Keratinocyte (primary cell): Measurements from ENCODE around the gene RPS8. TPM values are rescaled to one million over a fixed set of nuclear protein-coding genes. Genes with fewer than 3 reads are reported as not detected.

ENCODE experiments used
- DNase-seq: peaks from one replicate; pipeline ENCODE4 v3.0.0-alpha.2; 2011; ENCODE audit warnings: low read depth, missing footprints, low spot score
- FAIRE-seq: peaks from 2 replicates; lab custom pipeline; 2011; peaks lifted over from hg19 to GRCh38; lab: Jason Lieb, UNC
- H2AFZ ChIP-seq: 2 replicates; pipeline ENCODE4 v1.6.0; 2012; ENCODE audit warnings: low read length, control low read depth, inconsistent platforms; ENCODE audit not compliant: control insufficient read depth
- H3K27ac ChIP-seq: 2 replicates; pipeline ENCODE4 v1.5.1; 2011; ENCODE audit warnings: low read length; ENCODE audit not compliant: control insufficient read depth, insufficient read depth
- H3K27me3 ChIP-seq: 3 replicates; pipeline ENCODE4 v1.6.0; 2011; ENCODE audit warnings: low read length; ENCODE audit not compliant: control insufficient read depth, insufficient read depth; ENCODE audit errors: extremely low read depth
- H3K36me3 ChIP-seq, 2 experiments: 2 replicates in 1 of 2; 3 replicates in 1 of 2; pipeline ENCODE4 v1.5.1; 2011; ENCODE audit warnings: low read length in 2 of 2, mild to moderate bottlenecking in 1 of 2; ENCODE audit not compliant: control insufficient read depth in 2 of 2, insufficient read depth in 2 of 2; ENCODE audit errors: extremely low read depth in 1 of 2
- H3K4me1 ChIP-seq: 3 replicates; pipeline ENCODE4 v1.5.1; 2011; ENCODE audit warnings: low read length; ENCODE audit not compliant: control insufficient read depth, insufficient read depth; ENCODE audit errors: extremely low read depth
- H3K4me2 ChIP-seq: 3 replicates; pipeline ENCODE4 v1.6.0; 2011; ENCODE audit warnings: low read depth, low read length; ENCODE audit not compliant: control insufficient read depth, insufficient read depth; ENCODE audit errors: extremely low read depth
- H3K4me3 ChIP-seq, 3 experiments: fragments of 200-600 bp in 1 of 3; sonication (generic) in 1 of 3; 2 replicates in 2 of 3; 3 replicates in 1 of 3; pipeline ENCODE4 v1.5.1; 2011 to 2016; ENCODE audit warnings: low read length in 3 of 3, mild to moderate bottlenecking in 3 of 3, control low read depth in 2 of 3, inconsistent platforms in 1 of 3, low read depth in 1 of 3, mixed read lengths in 1 of 3, mixed run types in 1 of 3, moderate library complexity in 1 of 3; ENCODE audit not compliant: control insufficient read depth in 2 of 3, insufficient read depth in 2 of 3; ENCODE audit errors: extremely low read depth in 1 of 3
- H3K79me2 ChIP-seq: 2 replicates; pipeline ENCODE4 v1.6.0; 2012; ENCODE audit warnings: low read length; ENCODE audit not compliant: control insufficient read depth, insufficient read depth
- H3K9ac ChIP-seq: 3 replicates; pipeline ENCODE4 v1.6.0; 2011; ENCODE audit warnings: low read length; ENCODE audit not compliant: control insufficient read depth, insufficient read depth; ENCODE audit errors: extremely low read depth
- H3K9me1 ChIP-seq: 3 replicates; pipeline ENCODE4 v1.6.0; 2011; ENCODE audit warnings: low read length; ENCODE audit not compliant: control insufficient read depth, insufficient read depth; ENCODE audit errors: extremely low read depth
- H3K9me3 ChIP-seq: 2 replicates; pipeline ENCODE4 v1.5.1; 2012; ENCODE audit warnings: low read depth, low read length; ENCODE audit not compliant: control insufficient read depth
- H4K20me1 ChIP-seq: 3 replicates; pipeline ENCODE4 v1.6.0; 2011; ENCODE audit warnings: low read length; ENCODE audit not compliant: control insufficient read depth, insufficient read depth; ENCODE audit errors: extremely low read depth
- EZH2 ChIP-seq: IDR thresholded peaks from one replicate; pipeline ENCODE4 v1.6.1; 2012; ENCODE audit warnings: inconsistent platforms, mild to moderate bottlenecking, low read length, moderate library complexity
- dilution Hi-C: fragments of 300-500 bp; cut with MboI; formaldehyde crosslinking; loops from one replicate; pipeline ENCODE4 v1.7.0; 2020; ENCODE audit warnings: low sequenced_read_pairs; ENCODE audit not compliant: extremely low pct_ligation_motif_present
- polyA plus RNA-seq, 5 experiments: library from polyadenylated mRNA; depleted of rRNA in 3 of 5; stranded (reverse) in 3 of 5; stranded (forward) in 1 of 5; unstranded in 1 of 5; fragments of >200 nt; gene quantifications; 1 replicate in 1 of 5; 2 replicates in 3 of 5; 3 replicates in 1 of 5; pipeline versions ENCODE4 v1.2.1 to v1.2.3, GENCODE V29; 2011 to 2012; ENCODE audit warnings: missing spikeins in 2 of 5, low read depth in 1 of 5, low replicate concordance in 1 of 5
- TF ChIP-seq, protein P1 (sequence below), 3 experiments: IDR thresholded peaks in 1 of 3; conservative IDR thresholded peaks in 1 of 3; optimal IDR thresholded peaks in 1 of 3; 2 replicates in 2 of 3; 3 replicates in 1 of 3; pipeline versions ENCODE3 to v1.5.1; 2011; ENCODE audit warnings: low read length in 3 of 3, mild to moderate bottlenecking in 3 of 3, moderate library complexity in 2 of 3, control low read depth in 1 of 3, inconsistent platforms in 1 of 3; ENCODE audit not compliant: insufficient read depth in 2 of 3; ENCODE audit errors: extremely low read depth in 1 of 3

Gene RPS8
- polyA plus RNA-seq, 1 donor (not counting 4 experiments of a cell fraction or from before 2014, with no cell fraction given), result 2,149 TPM

DNA sequence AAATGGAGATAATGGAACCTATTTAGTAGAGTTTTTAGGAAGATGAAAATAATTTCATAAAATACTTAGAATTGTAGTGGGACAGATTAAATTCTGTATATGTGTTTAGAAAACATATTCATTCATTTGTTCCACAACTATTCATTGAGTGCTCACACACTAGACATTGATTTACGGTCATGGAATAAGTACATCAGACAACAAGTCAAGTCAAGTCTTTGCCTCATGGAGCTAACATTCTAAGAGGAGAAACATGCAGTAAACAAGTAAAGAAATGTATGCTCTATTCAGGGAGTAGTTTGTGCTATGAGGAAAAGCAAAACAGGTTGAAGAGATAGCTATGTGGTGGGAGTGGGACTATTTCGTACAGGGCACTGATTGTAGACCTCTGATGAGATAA, 42.0 kb downstream of the RPS8 start:
- H3K27ac ChIP-seq, result peak overlapping the region; percentile 20

DNA sequence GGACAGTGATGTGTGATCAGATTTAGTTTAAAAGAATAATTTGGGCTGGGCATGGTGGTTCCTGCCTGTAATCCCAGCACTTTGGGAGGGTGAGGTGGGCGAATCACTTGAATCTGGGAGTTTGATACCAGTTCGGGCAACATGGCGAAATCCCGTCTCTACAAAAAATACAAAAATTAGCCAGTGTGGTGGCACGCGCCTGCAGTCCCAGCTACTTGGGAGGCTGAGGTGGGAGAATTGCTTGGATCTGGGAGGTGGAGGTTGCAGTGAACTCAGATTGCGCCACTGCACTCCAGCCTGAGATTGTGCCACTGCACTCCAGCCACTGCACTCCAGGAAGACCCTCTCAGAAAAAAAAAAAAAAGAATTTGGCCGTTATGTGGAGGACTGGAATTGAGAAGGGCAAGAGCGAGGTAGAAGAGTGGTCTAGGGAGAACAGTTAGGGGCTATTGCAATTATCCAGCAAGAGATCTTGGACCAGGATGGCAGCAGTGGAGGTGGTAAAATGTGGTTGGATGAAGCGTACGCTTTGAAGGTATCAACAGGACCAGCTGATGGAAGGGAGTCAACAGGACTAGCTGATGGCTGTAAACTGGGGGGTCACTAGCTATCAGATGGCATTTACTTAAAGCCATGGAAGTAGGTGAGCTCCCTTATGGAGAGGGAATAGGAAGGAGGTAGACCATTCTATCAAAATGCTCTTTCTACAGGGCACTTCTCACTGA, 42.6 kb downstream of the RPS8 start:
- Histone ChIP-seq H3K4me3 (no peak overlapping the region), H3K9me3 (no peaks in the 10 kb centered on the region), H3K27me3 (no peaks in the 10 kb centered on the region), H4K20me1 (no peaks in the 10 kb centered on the region), H3K9me1 (no peaks in the 10 kb centered on the region), H3K27ac (peak overlapping the region; percentile 20), H3K36me3 (peaks cover 1% of the 10 kb centered on the region in 2 experiments), H2AFZ (no peak overlapping the region), H3K9ac (no peak overlapping the region), H3K4me2 (peak overlapping the region; percentile 48), H3K4me1 (peaks cover 42% of the 10 kb centered on the region), H3K79me2 (no peaks in the 10 kb centered on the region)
- DNase-seq (no peak), FAIRE-seq (no peak)
- dilution Hi-C loops, result no loop called here
- TF ChIP-seq, protein P1, sequence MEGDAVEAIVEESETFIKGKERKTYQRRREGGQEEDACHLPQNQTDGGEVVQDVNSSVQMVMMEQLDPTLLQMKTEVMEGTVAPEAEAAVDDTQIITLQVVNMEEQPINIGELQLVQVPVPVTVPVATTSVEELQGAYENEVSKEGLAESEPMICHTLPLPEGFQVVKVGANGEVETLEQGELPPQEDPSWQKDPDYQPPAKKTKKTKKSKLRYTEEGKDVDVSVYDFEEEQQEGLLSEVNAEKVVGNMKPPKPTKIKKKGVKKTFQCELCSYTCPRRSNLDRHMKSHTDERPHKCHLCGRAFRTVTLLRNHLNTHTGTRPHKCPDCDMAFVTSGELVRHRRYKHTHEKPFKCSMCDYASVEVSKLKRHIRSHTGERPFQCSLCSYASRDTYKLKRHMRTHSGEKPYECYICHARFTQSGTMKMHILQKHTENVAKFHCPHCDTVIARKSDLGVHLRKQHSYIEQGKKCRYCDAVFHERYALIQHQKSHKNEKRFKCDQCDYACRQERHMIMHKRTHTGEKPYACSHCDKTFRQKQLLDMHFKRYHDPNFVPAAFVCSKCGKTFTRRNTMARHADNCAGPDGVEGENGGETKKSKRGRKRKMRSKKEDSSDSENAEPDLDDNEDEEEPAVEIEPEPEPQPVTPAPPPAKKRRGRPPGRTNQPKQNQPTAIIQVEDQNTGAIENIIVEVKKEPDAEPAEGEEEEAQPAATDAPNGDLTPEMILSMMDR (optimal IDR thresholded peaks at IDR 0.05 in 1 of 3, IDR thresholded peaks at IDR 0.05 in 1 of 3, conservative IDR thresholded peaks at IDR 0.05 in 1 of 3; ENCODE audit: extremely low read depth in 1 of 3, insufficient read depth in 2 of 3, low read length in 3 of 3), result no peak
- TF ChIP-seq EZH2, result no peak

More for the DNA sequence above, 42.0 kb downstream of the RPS8 start:
- Histone ChIP-seq H3K4me2 (peak overlapping the region; percentile 48), H3K79me2 (no peaks in the 10 kb centered on the region), H3K9me1 (no peaks in the 10 kb centered on the region), H3K4me1 (peaks cover 42% of the 10 kb centered on the region), H3K9ac (no peak overlapping the region), H4K20me1 (no peaks in the 10 kb centered on the region), H3K9me3 (no peaks in the 10 kb centered on the region), H2AFZ (no peak overlapping the region), H3K36me3 (peaks cover 1 to 3% of the 10 kb centered on the region in 2 experiments), H3K27me3 (no peaks in the 10 kb centered on the region), H3K4me3 (no peak overlapping the region)
- FAIRE-seq (peak; percentile 73), DNase-seq (no peak)
- no peak for TF ChIP-seq EZH2
- TF ChIP-seq, protein P1 (optimal IDR thresholded peaks at IDR 0.05 in 1 of 3, IDR thresholded peaks at IDR 0.05 in 1 of 3, conservative IDR thresholded peaks at IDR 0.05 in 1 of 3; ENCODE audit: extremely low read depth in 1 of 3, insufficient read depth in 2 of 3, low read length in 3 of 3), result no peak
- dilution Hi-C loops, result no loop called here
